HG03025 (cell line): ENCODE results near the gene ZBTB22.
"Not testable (repeated sequence)": the region's sequence is repeated elsewhere in the genome, so short reads cannot be mapped to it uniquely, and the experiment has no call there.

Source experiments
- ATAC-seq: cut with Tn5 transposase; IDR thresholded peaks from one replicate; pipeline ENCODE4 v1.9.1; 2021; ENCODE audit warnings: mild to moderate bottlenecking, moderate library complexity; ENCODE audit not compliant: unreplicated experiment, low FRiP score

The ZBTB22 gene

GRCh38 chr6:33285214-33285613, 32.3 kb downstream of the ZBTB22 start:
- not testable (repeated sequence) for ATAC-seq

- no peak for ATAC-seq
Measured at GRCh38 chr6:33280539-33280938, 37.0 kb downstream of the ZBTB22 start.

GRCh38 chr6:33279971-33280511, 37.5 kb downstream of the ZBTB22 start:
- ATAC-seq: no peak

GRCh38 chr6:33279257-33279695, 38.3 kb downstream of the ZBTB22 start:
- ATAC-seq: no peak

GRCh38 chr6:33278810-33279209, 38.7 kb downstream of the ZBTB22 start:
- no peak for ATAC-seq

- no peak for ATAC-seq
Measured at GRCh38 chr6:33278392-33278741, 39.2 kb downstream of the ZBTB22 start.

- ATAC-seq: peak; percentile 1
Measured at GRCh38 chr6:33277663-33278391, 39.7 kb downstream of the ZBTB22 start.

- ATAC-seq: peak; percentile 51
Measured at GRCh38 chr6:33276864-33277662, 40.5 kb downstream of the ZBTB22 start, which contains the start of gene B3GALT4. Gene B3GALT4 (plus strand): TSS chr6:33277123. CDS start chr6:33277420, 297 bp downstream.

GRCh38 chr6:33276581-33276863, 41.0 kb downstream of the ZBTB22 start:
- no peak for ATAC-seq

GRCh38 chr6:33275795-33276580, 41.6 kb downstream of the ZBTB22 start:
- ATAC-seq: not testable (repeated sequence)

GRCh38 chr6:33273924-33274902, 43.3 kb downstream of the ZBTB22 start:
- no peak for ATAC-seq

- ATAC-seq: no peak
Measured at GRCh38 chr6:33273129-33273923, 44.2 kb downstream of the ZBTB22 start.

- ATAC-seq: peak; percentile 2
Measured at GRCh38 chr6:33272275-33273128, 45.0 kb downstream of the ZBTB22 start.

- ATAC-seq: peak; percentile 68
Measured at GRCh38 chr6:33271468-33272274, 45.9 kb downstream of the ZBTB22 start, which contains the start of the genes RPS18 and VPS52. Gene RPS18 (plus strand): TSS chr6:33272075. CDS start chr6:33272120, 45 bp downstream. Gene VPS52 (minus strand): TSS chr6:33271876. CDS start chr6:33271675, 201 bp downstream.

- ATAC-seq: no peak
Measured at GRCh38 chr6:33271117-33271467, 46.5 kb downstream of the ZBTB22 start.
